MM.1S (cell line): ENCODE data around the gene UTS2.

ENCODE experiments used
- EZH2phosphoT487 ChIP-seq: fragments of 300-600 bp; sonication (generic); IDR thresholded peaks from 2 replicates; pipeline ENCODE4 v1.6.1; 2018; ENCODE audit warnings: antibody characterized with exemption, low read length
- TF ChIP-seq, protein P1 (sequence below): fragments of 300-600 bp; sonication (generic); IDR thresholded peaks from 2 replicates; pipeline ENCODE4 v1.5.1; 2016; ENCODE audit warnings: antibody characterized with exemption, low read length, mixed read lengths

DNA sequence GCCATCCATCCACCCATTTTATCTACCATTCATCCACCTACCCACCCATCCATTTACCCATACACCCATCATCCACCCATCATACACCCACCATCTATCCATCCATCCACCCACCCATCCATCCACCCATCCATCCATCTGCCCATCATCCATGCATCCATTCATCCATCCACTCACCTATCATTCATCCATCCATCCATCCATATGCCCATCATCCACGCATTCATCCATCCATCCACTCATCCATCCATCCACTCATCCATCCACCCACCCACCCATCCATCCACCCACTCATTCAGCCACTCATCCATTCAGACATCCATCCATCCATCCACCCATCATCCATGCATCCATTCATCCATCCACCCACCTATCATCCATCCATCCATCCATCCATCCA, 31.9 kb upstream of the UTS2 start:
- TF ChIP-seq, protein P1, sequence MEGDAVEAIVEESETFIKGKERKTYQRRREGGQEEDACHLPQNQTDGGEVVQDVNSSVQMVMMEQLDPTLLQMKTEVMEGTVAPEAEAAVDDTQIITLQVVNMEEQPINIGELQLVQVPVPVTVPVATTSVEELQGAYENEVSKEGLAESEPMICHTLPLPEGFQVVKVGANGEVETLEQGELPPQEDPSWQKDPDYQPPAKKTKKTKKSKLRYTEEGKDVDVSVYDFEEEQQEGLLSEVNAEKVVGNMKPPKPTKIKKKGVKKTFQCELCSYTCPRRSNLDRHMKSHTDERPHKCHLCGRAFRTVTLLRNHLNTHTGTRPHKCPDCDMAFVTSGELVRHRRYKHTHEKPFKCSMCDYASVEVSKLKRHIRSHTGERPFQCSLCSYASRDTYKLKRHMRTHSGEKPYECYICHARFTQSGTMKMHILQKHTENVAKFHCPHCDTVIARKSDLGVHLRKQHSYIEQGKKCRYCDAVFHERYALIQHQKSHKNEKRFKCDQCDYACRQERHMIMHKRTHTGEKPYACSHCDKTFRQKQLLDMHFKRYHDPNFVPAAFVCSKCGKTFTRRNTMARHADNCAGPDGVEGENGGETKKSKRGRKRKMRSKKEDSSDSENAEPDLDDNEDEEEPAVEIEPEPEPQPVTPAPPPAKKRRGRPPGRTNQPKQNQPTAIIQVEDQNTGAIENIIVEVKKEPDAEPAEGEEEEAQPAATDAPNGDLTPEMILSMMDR, result no peak
- TF ChIP-seq EZH2phosphoT487, result no peak
